Effector memory CD8-positive, alpha-beta T cell (primary cell): ENCODE data around the gene IL6R.
"Not testable (repeated sequence)": the region's sequence is repeated elsewhere in the genome, so short reads cannot be mapped to it uniquely, and the experiment has no call there.

Source experiments
- ATAC-seq: fragments of 150-1000 bp; cut with Tn5 transposase; replicated peaks from 2 replicates; pipeline ENCODE4 v1.10.0; 2021; ENCODE audit warnings: mild to moderate bottlenecking, moderate library complexity
- DNase-seq, 3 experiments: peaks; one replicate each; pipeline ENCODE4 v3.0.0; 2021
- H3K27ac Mint-ChIP-seq, 2 donors: one replicate each; pipeline ENCODE4 v1.8.0; 2022; ENCODE audit warnings: mild to moderate bottlenecking in 2 of 2, mixed read lengths in 2 of 2, moderate library complexity in 2 of 2
- H3K27me3 Mint-ChIP-seq, 2 donors: one replicate each; pipeline ENCODE4 v1.8.0; 2022; ENCODE audit warnings: mixed read lengths in 2 of 2
- H3K36me3 Mint-ChIP-seq: one replicate; pipeline ENCODE4 v1.8.0; 2022; ENCODE audit warnings: mild to moderate bottlenecking, moderate library complexity, mixed read lengths; ENCODE audit not compliant: insufficient read depth
- H3K4me1 Mint-ChIP-seq, 2 donors: one replicate each; pipeline ENCODE4 v1.8.0; 2022; ENCODE audit warnings: low read depth in 2 of 2, mixed read lengths in 2 of 2
- H3K4me3 Mint-ChIP-seq, 2 donors: one replicate each; pipeline ENCODE4 v1.8.0; 2022; ENCODE audit warnings: mild to moderate bottlenecking in 2 of 2, mixed read lengths in 2 of 2, moderate library complexity in 2 of 2
- H3K9me3 Mint-ChIP-seq, 2 donors: one replicate each; pipeline ENCODE4 v1.8.0; 2022; ENCODE audit warnings: mixed read lengths in 2 of 2

The IL6R gene

DNA sequence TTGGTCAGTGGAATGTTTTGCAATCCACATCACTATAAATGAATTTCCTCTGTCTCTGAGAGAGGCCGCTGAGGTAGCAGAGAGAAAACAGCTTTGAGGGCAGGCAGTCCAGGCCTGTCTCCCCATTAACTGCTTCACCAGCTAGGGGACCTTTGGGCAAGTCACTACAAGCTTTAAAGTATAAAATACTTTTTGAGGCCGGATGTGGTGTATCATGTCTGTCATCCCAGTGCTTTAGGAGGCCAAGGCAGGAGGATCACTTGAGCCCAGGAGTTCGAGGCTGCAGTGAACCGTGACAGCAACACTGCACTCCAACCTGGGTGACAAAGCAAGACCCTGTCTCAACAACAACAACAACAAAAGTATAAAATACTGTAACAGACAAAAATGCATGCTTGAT lies 6.4 kb downstream of the IL6R start:
- Mint-ChIP-seq H3K27me3 (no peaks in the 10 kb centered on the region), H3K4me1 (peaks cover 17 to 21% of the 10 kb centered on the region in 2 donors), H3K27ac (peak overlapping the region in 1 of 2 donors; percentile 67), H3K4me3 (no peak overlapping the region), H3K9me3 (no peaks in the 10 kb centered on the region), H3K36me3 (peaks cover 3% of the 10 kb centered on the region)
- DNase-seq (no peak), ATAC-seq (no peak)

DNA sequence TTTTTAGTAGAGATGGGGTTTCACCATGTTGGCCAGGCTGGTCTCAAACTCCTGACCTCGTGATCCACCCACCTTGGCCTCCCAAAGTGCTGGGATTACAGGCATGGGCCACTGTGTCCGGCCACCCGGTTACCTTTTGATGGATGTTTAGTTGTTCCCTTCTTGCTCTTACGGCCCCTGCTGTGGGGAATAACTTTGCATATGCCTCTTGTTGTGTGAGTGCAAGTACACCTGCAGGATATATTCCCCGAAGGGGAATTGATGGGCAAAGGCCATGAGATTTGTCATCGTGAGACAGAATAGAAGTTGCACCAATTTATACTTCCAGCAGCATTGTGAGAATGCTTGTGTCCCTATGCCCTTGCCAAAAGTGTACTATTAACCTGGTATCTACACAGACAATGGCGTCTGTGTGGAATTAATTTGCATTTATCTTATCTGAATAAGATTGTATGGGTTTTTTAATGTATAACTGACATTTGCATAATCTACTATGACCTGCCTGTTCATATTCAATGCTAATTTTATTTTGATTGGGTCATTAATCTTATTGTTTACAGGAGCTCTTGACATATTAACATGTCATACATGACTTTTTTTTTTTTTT lies 8.1 kb downstream of the IL6R start:
- ATAC-seq: no peak
- Mint-ChIP-seq H3K9me3 (no peaks in the 10 kb centered on the region), H3K27ac (no peak overlapping the region), H3K36me3 (peaks cover 8% of the 10 kb centered on the region), H3K4me1 (peaks cover under 1 to 12% of the 10 kb centered on the region in 2 donors), H3K27me3 (no peaks in the 10 kb centered on the region), H3K4me3 (no peak overlapping the region)
- DNase-seq: no peak

DNA sequence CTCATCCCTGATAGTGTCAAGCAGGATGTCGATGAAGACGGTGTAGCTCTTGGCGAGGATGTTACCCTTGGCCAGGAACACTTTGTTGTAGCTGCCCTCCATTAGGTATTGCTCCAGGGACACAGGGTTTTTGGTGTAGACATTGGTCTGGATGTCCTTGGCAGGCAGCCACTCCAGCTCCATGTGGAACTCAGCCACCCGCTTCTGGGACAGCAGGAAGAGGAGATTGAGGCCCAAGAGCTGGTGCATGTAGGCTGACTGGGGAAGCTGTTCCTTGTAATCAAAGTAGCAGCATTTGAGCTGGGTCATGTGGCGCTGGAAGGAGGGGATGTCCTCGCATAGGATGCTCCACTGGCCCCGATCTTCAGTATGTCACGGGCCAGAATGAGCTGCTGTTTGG lies 9.5 kb downstream of the IL6R start:
- H3K36me3 Mint-ChIP-seq: peaks cover 10% of the 10 kb centered on the region
- H3K4me1 Mint-ChIP-seq: peaks cover 0 to 19% of the 10 kb centered on the region in 2 donors

DNA sequence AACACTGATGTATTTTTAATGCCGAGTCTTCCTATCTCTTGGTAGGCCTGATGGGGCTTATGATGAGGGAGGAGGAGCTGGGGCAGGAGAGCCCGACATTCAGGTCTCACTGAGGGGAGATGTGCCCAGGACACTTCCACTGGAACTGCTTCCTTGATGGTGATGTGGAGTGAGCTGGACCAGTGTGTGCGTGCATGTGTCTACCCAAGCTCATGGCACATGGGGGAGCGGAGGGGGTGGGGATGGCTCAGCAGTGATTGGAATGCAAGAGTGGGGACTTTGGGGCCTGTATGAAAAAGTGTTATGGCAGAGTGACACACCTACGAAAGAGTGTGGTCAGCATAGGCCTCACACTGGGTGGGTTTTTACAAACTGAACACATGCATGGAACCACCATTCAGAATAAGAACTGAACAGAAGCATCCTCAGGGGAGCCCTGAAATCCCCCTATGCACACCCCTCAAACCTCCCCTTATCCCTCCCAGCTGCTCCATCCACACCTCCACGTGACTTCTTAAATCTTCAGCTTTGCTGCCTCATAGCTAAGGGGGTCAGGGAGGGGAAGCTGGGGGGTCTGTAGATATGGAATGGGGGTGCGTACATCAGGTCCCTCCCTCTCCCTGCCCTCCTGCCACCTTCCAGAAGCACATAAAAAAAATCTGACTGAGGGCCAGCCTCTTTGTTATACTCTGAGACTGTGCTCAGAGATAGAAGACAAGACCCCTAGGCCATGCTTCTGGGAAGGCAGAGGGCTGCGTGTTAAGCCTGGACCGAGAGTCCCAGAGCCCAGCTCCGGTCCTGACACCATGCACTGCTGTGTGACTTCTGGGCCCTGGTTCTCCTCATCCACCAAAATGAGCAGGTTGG lies 11.6 kb downstream of the IL6R start:
- Mint-ChIP-seq H3K4me3 (no peak overlapping the region), H3K36me3 (peaks cover 7% of the 10 kb centered on the region), H3K27ac (peak overlapping the region in 1 of 2 donors; percentile 89), H3K4me1 (peaks cover 0 to 26% of the 10 kb centered on the region in 2 donors), H3K9me3 (no peaks in the 10 kb centered on the region), H3K27me3 (no peaks in the 10 kb centered on the region)
- DNase-seq (no peak), ATAC-seq (no peak)

More for the DNA sequence above, 9.5 kb downstream of the IL6R start:
- no peak for DNase-seq
- Mint-ChIP-seq H3K27me3 (no peaks in the 10 kb centered on the region), H3K4me3 (no peak overlapping the region), H3K27ac (no peak overlapping the region), H3K9me3 (no peaks in the 10 kb centered on the region)
- no peak for ATAC-seq

DNA sequence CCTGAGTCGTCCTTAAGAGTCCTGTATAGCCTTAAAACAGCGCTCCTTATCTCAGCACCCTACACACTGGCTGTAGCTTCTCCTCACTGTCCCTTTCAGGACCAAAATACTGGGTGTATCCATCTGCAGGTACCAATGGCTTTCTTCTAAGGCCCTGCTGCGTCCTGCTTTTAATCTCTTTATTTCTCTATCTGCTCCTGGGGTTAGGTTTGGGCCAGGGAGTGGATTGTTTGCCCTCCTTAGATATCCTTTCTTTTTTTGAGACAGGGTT lies 12.1 kb downstream of the IL6R start:
- Mint-ChIP-seq H3K4me3 (no peak overlapping the region), H3K9me3 (no peaks in the 10 kb centered on the region), H3K27ac (peak overlapping the region in 1 of 2 donors; percentile 89)

DNA sequence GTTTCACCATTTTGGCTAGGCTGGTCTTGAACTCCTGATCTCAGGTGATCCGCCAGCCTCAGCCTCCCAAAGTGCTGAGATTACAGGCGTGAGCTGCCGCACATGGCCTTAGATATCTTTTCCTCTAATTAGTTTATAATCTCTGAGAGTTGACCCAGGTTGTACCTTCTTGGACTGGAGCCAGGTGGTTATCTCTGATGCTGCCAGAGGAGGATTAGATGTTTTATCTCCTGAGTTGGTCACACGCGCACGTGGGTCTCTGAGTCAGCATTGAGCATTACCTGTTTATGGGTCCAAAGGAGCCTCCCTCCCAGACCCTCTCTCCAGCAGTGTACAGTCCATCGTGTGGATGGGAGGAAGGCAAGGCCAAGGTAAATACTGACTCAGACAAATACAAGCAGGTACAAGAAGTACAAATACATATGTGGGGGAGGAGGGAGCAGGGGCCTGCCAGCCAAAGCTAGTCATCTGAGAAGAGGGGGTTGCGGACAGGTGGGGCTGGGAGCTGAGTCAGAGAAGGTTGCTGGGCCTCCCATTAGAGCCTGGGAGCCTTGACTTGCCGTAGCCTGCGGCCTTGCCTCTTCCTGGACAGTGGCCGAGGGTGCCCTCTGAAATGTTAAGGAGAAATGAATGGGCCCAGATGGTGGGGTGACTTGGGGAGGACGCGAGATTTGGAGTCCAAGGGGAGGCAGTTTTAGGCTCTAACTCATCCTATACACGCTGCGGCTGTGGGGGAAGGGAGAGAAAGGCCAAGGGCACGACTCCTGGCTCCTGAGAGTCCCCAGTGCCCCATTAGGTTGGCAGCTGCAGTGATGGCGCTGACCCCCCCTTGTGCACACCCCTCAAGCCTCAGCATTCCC lies 13.1 kb downstream of the IL6R start:
- Mint-ChIP-seq H3K27me3 (no peaks in the 10 kb centered on the region), H3K4me3 (peak overlapping the region in 1 of 2 donors; percentile 36), H3K27ac (peak overlapping the region in 1 of 2 donors; percentile 89), H3K36me3 (peaks cover 7% of the 10 kb centered on the region), H3K4me1 (peaks cover 0 to 25% of the 10 kb centered on the region in 2 donors), H3K9me3 (no peaks in the 10 kb centered on the region)
- DNase-seq (no peak), ATAC-seq (no peak)

More for the DNA sequence above, 12.1 kb downstream of the IL6R start:
- Mint-ChIP-seq H3K4me1 (peaks cover 0 to 26% of the 10 kb centered on the region in 2 donors), H3K27me3 (no peaks in the 10 kb centered on the region), H3K36me3 (peaks cover 7% of the 10 kb centered on the region)
- no peak for DNase-seq
- no peak for ATAC-seq

GRCh38 chr1:154418923-154419619 lies 13.9 kb downstream of the IL6R start:
- ATAC-seq: no peak
- H3K4me3 Mint-ChIP-seq: peak overlapping the region in 1 of 2 donors; percentile 55
- no peaks in the 10 kb centered on the region for H3K9me3 Mint-ChIP-seq
- H3K27me3 Mint-ChIP-seq: no peaks in the 10 kb centered on the region
- peak overlapping the region in 1 of 2 donors; percentile 89 for H3K27ac Mint-ChIP-seq
- peaks cover 7% of the 10 kb centered on the region for H3K36me3 Mint-ChIP-seq
- H3K4me1 Mint-ChIP-seq: peaks cover 0 to 25% of the 10 kb centered on the region in 2 donors
- no peak for DNase-seq

- peak overlapping the region in 1 of 2 donors; percentile 55 for H3K4me3 Mint-ChIP-seq
- no peaks in the 10 kb centered on the region for H3K27me3 Mint-ChIP-seq
- H3K9me3 Mint-ChIP-seq: no peaks in the 10 kb centered on the region
- peak overlapping the region in 1 of 2 donors; percentile 89 for H3K27ac Mint-ChIP-seq
- peak; percentile 79 for ATAC-seq
- H3K36me3 Mint-ChIP-seq: peaks cover 7% of the 10 kb centered on the region
- H3K4me1 Mint-ChIP-seq: peaks cover 0 to 27% of the 10 kb centered on the region in 2 donors
- no peak for DNase-seq
Observed at GRCh38 chr1:154419620-154420571, 14.8 kb downstream of the IL6R start.

GRCh38 chr1:154420961-154421924 lies 16.1 kb downstream of the IL6R start:
- ATAC-seq (no peak), DNase-seq (no peak)
- Mint-ChIP-seq H3K9me3 (no peaks in the 10 kb centered on the region), H3K36me3 (peaks cover 10% of the 10 kb centered on the region), H3K27me3 (no peaks in the 10 kb centered on the region), H3K27ac (no peak overlapping the region), H3K4me3 (no peak overlapping the region), H3K4me1 (peaks cover 3 to 27% of the 10 kb centered on the region in 2 donors)

GRCh38 chr1:154422049-154422448 lies 16.9 kb downstream of the IL6R start:
- not testable (repeated sequence) for H3K27ac Mint-ChIP-seq, H3K36me3 Mint-ChIP-seq, ATAC-seq, H3K4me3 Mint-ChIP-seq, DNase-seq, H3K27me3 Mint-ChIP-seq, H3K9me3 Mint-ChIP-seq
- peaks cover 3 to 27% of the 10 kb centered on the region in 2 donors for H3K4me1 Mint-ChIP-seq

GRCh38 chr1:154422521-154422920 lies 17.4 kb downstream of the IL6R start:
- Mint-ChIP-seq H3K9me3 (no peaks in the 10 kb centered on the region), H3K36me3 (peaks cover 9% of the 10 kb centered on the region), H3K4me1 (peaks cover 3 to 27% of the 10 kb centered on the region in 2 donors), H3K4me3 (no peak overlapping the region), H3K27me3 (no peaks in the 10 kb centered on the region), H3K27ac (no peak overlapping the region)
- DNase-seq (no peak), ATAC-seq (no peak)
